ENCODE results near the gene PPIB.
A peak's percentile ranks its signal among the peaks of the same experiment; 100 is the strongest.

Gene PPIB

GRCh38 chr15:64162869-64163658, at the start of gene PPIB:
PPIB (minus strand) TSS chr15:64163022; CDS start chr15:64162986, 36 bp downstream.
- peak; percentile 95 for DNase-seq

GRCh38 chr15:64211696-64212095, 48.9 kb upstream of the PPIB start:
- no peak for DNase-seq

GRCh38 chr15:64210371-64210770, 47.5 kb upstream of the PPIB start:
- DNase-seq = no peak

- peak; percentile 64 for DNase-seq
These were observed 47.0 kb upstream of the PPIB start for GRCh38 chr15:64209680-64210334.

- DNase-seq = no peak
These were observed 42.4 kb upstream of the PPIB start for GRCh38 chr15:64205202-64205601.

GRCh38 chr15:64197425-64197824, 34.6 kb upstream of the PPIB start:
- peak; percentile 14 for DNase-seq

- no peak for DNase-seq
These were observed 31.1 kb upstream of the PPIB start for GRCh38 chr15:64193971-64194370.

- DNase-seq = no peak
These were observed 29.4 kb upstream of the PPIB start for GRCh38 chr15:64191971-64192830.

GRCh38 chr15:64187396-64188191, 24.8 kb upstream of the PPIB start:
- no peak for DNase-seq

- DNase-seq = no peak
These were observed 22.5 kb upstream of the PPIB start for GRCh38 chr15:64185146-64185911.

GRCh38 chr15:64182859-64183370, 20.1 kb upstream of the PPIB start:
- no peak for DNase-seq

GRCh38 chr15:64180235-64180824, 17.5 kb upstream of the PPIB start:
- DNase-seq = peak; percentile 83

GRCh38 chr15:64166102-64166890, 3.5 kb upstream of the PPIB start:
- DNase-seq = no peak

- no peak for DNase-seq
These were observed 1.6 kb upstream of the PPIB start for GRCh38 chr15:64164436-64164835.

GRCh38 chr15:64163659-64164362, 989 bp upstream of the PPIB start:
- DNase-seq = no peak

- DNase-seq = no peak
These were observed 349 bp downstream of the PPIB start for GRCh38 chr15:64162478-64162868.

- DNase-seq = no peak
These were observed 939 bp downstream of the PPIB start for GRCh38 chr15:64161688-64162477.

- no peak for DNase-seq
These were observed 4.3 kb downstream of the PPIB start for GRCh38 chr15:64158363-64159134.
